Gastroesophageal sphincter (tissue), 4 donors: ENCODE data around the gene ARL2BP. TPM values are rescaled to one million over a fixed set of nuclear protein-coding genes. Genes with fewer than 3 reads are reported as not detected.

Experiments used
- ATAC-seq: fragments of 150-250 bp; one replicate; pipeline ENCODE4 v1.9.1; 2016; ENCODE audit warnings: mild to moderate bottlenecking, moderate library complexity
- H3K27ac ChIP-seq, 4 donors: fragments of 200-600 bp; sonication (generic) in 3 of 4; 1 replicate in 3 of 4; 2 replicates in 1 of 4; pipeline ENCODE4 v1.5.1; 2016 to 2019
- H3K27me3 ChIP-seq: fragments of 200-600 bp; sonication (generic); one replicate; pipeline ENCODE4 v1.5.1; 2019
- H3K36me3 ChIP-seq, 2 donors: fragments of 200-600 bp; sonication (generic); one replicate each; pipeline ENCODE4 v1.5.1; 2019; ENCODE audit warnings: control low read depth in 1 of 2
- H3K4me1 ChIP-seq, 3 donors: fragments of 200-600 bp; sonication (generic); 1 replicate in 2 of 3; 2 replicates in 1 of 3; pipeline ENCODE4 v1.5.1; 2016 to 2019; ENCODE audit warnings: control low read depth in 2 of 3
- H3K4me3 ChIP-seq, 2 donors: fragments of 200-600 bp; sonication (generic); one replicate each; pipeline ENCODE4 v1.5.1; 2019; ENCODE audit warnings: mild to moderate bottlenecking in 1 of 2, moderate library complexity in 1 of 2
- H3K9me3 ChIP-seq, 3 donors: fragments of 200-600 bp; sonication (generic); one replicate each; pipeline ENCODE4 v1.5.1; 2017 to 2019; ENCODE audit warnings: control low read depth in 2 of 3
- CTCF ChIP-seq, 4 experiments: fragments of 200-600 bp in 2 of 4; fragments of 450-650 bp in 2 of 4; sonication (generic) in 1 of 4; IDR thresholded peaks; one replicate each; pipeline ENCODE4 v1.5.1; 2017 to 2019; ENCODE audit warnings: antibody characterized with exemption in 4 of 4, mild to moderate bottlenecking in 2 of 4, moderate library complexity in 2 of 4
- EP300 ChIP-seq: sonication (generic); formaldehyde crosslinking; IDR thresholded peaks from one replicate; pipeline ENCODE4 v1.6.1; 2017; ENCODE audit warnings: antibody characterized with exemption, mild to moderate bottlenecking
- POLR2A ChIP-seq, 2 donors: fragments of 450-650 bp; IDR thresholded peaks; one replicate each; pipeline ENCODE4 v1.6.1; 2017; ENCODE audit warnings: antibody characterized with exemption in 2 of 2, mild to moderate bottlenecking in 2 of 2, moderate library complexity in 1 of 2
- POLR2AphosphoS5 ChIP-seq: sonication (generic); formaldehyde crosslinking; IDR thresholded peaks from one replicate; pipeline ENCODE4 v1.6.1; 2017; ENCODE audit warnings: antibody characterized with exemption
- WGBS, 2 donors: methylation state at CpG; one replicate each; pipeline ENCODE4 v1.1.5; 2018; ENCODE audit warnings: low coverage in 1 of 2; 5-methylcytosine and 5-hydroxymethylcytosine counted together
- total RNA-seq, 4 donors: library from RNA; depleted of rRNA; stranded (reverse); fragments of >200 nt; gene quantifications; one replicate each; pipeline ENCODE4 v1.1.0, GENCODE V29; 2016

ARL2BP gene
- total RNA-seq, 4 donors from 2014 or later = 52.5 to 82.2 (median 75.8) TPM

- no peak overlapping the region for H3K4me3 ChIP-seq
- H3K27me3 ChIP-seq = no peaks in the 10 kb centered on the region
- H3K36me3 ChIP-seq = peaks cover 0 to 31% of the 10 kb centered on the region in 2 donors
- H3K27ac ChIP-seq = no peak overlapping the region
- TF ChIP-seq EP300 = no peak
- TF ChIP-seq POLR2AphosphoS5 = no peak
- TF ChIP-seq CTCF (IDR thresholded peaks at IDR 0.05) = no peak
- TF ChIP-seq POLR2A (IDR thresholded peaks at IDR 0.05) = no peak
- peaks cover 0 to 7% (median 0%) of the 10 kb centered on the region in 3 donors for H3K4me1 ChIP-seq
- no peak for ATAC-seq
- 73 to 97% methylated on average over 6 to 7 of the region's 7 CpGs for WGBS, 2 donors
- no peaks in the 10 kb centered on the region for H3K9me3 ChIP-seq
These were observed 42.8 kb upstream of the ARL2BP start for GRCh38 chr16:57202095-57202886.

GRCh38 chr16:57203451-57203850, 41.6 kb upstream of the ARL2BP start:
- ATAC-seq = no peak
- Histone ChIP-seq H3K9me3 (no peaks in the 10 kb centered on the region), H3K36me3 (peaks cover 0 to 41% of the 10 kb centered on the region in 2 donors), H3K27ac (no peak overlapping the region), H3K27me3 (no peaks in the 10 kb centered on the region), H3K4me1 (no peaks in the 10 kb centered on the region), H3K4me3 (no peak overlapping the region)
- TF ChIP-seq CTCF (IDR thresholded peaks at IDR 0.05) = no peak
- no peak for TF ChIP-seq EP300
- no peak for TF ChIP-seq POLR2AphosphoS5
- TF ChIP-seq POLR2A (IDR thresholded peaks at IDR 0.05) = no peak
- WGBS, 2 donors = 55 to 73% methylated on average over 1 of the region's 1 CpG

GRCh38 chr16:57204675-57205074, 40.4 kb upstream of the ARL2BP start:
- Histone ChIP-seq H3K9me3 (no peaks in the 10 kb centered on the region), H3K27me3 (no peaks in the 10 kb centered on the region), H3K4me3 (no peak overlapping the region), H3K36me3 (peaks cover 0 to 53% of the 10 kb centered on the region in 2 donors), H3K27ac (no peak overlapping the region), H3K4me1 (no peaks in the 10 kb centered on the region)
- 84 to 95% methylated on average over 6 to 9 of the region's 12 CpGs for WGBS, 2 donors
- TF ChIP-seq POLR2A (IDR thresholded peaks at IDR 0.05) (no peak), POLR2AphosphoS5 (no peak), CTCF (IDR thresholded peaks at IDR 0.05) (no peak), EP300 (no peak)
- ATAC-seq = no peak

- H3K4me3 ChIP-seq = no peak overlapping the region
- H3K27me3 ChIP-seq = no peaks in the 10 kb centered on the region
- WGBS, 2 donors = 82 to 89% methylated on average over 1 of the region's 1 CpG
- no peaks in the 10 kb centered on the region for H3K4me1 ChIP-seq
- peaks cover 0 to 94% of the 10 kb centered on the region in 2 donors for H3K36me3 ChIP-seq
- H3K9me3 ChIP-seq = no peaks in the 10 kb centered on the region
- ATAC-seq = no peak
- H3K27ac ChIP-seq = no peak overlapping the region
- TF ChIP-seq CTCF (IDR thresholded peaks at IDR 0.05) (no peak), EP300 (no peak), POLR2A (IDR thresholded peaks at IDR 0.05) (no peak), POLR2AphosphoS5 (no peak)
These were observed 36.1 kb upstream of the ARL2BP start for GRCh38 chr16:57208926-57209325.

- Histone ChIP-seq H3K27me3 (no peaks in the 10 kb centered on the region), H3K36me3 (peaks cover 0 to 97% of the 10 kb centered on the region in 2 donors), H3K4me3 (no peak overlapping the region), H3K4me1 (no peaks in the 10 kb centered on the region), H3K9me3 (no peaks in the 10 kb centered on the region), H3K27ac (no peak overlapping the region)
- WGBS, 2 donors = 92 to 100% methylated on average over 2 to 3 of the region's 5 CpGs
- no peak for ATAC-seq
- TF ChIP-seq EP300 (no peak), POLR2AphosphoS5 (no peak), CTCF (IDR thresholded peaks at IDR 0.05) (no peak), POLR2A (IDR thresholded peaks at IDR 0.05) (no peak)
These were observed 35.3 kb upstream of the ARL2BP start for GRCh38 chr16:57209780-57210179.
